Breast epithelium (tissue), 4 donors: ENCODE measurements around the gene SPRED2. TPM values are rescaled to one million over a fixed set of nuclear protein-coding genes. Genes with fewer than 3 reads are reported as not detected.
A peak's percentile ranks its signal among the peaks of the same experiment; 100 is the strongest.

Experiments used
- DNase-seq, 2 donors: peaks; one replicate each; pipeline ENCODE4 v3.0.0-alpha.2; 2019; ENCODE audit warnings: low spot score in 2 of 2
- H3K27ac ChIP-seq, 2 donors: fragments of 200-600 bp; sonication (generic) in 1 of 2; one replicate each; pipeline ENCODE4 v1.5.1; 2016 to 2019; ENCODE audit warnings: mild to moderate bottlenecking in 1 of 2
- H3K27me3 ChIP-seq, 2 donors: fragments of 200-600 bp; sonication (generic) in 1 of 2; one replicate each; pipeline versions ENCODE4 v1.5.1 to v1.6.0; 2017 to 2019; ENCODE audit warnings: control low read depth in 1 of 2, mild to moderate bottlenecking in 1 of 2
- H3K36me3 ChIP-seq: fragments of 200-600 bp; one replicate; pipeline ENCODE4 v1.5.1; 2019
- H3K4me1 ChIP-seq, 2 donors: fragments of 200-600 bp; sonication (generic); one replicate each; pipeline ENCODE4 v1.5.1; 2016 to 2019; ENCODE audit warnings: control low read depth in 1 of 2
- H3K4me3 ChIP-seq, 3 donors: fragments of 200-600 bp; sonication (generic); 1 replicate in 2 of 3; 2 replicates in 1 of 3; pipeline ENCODE4 v1.5.1; 2016 to 2019; ENCODE audit warnings: mild to moderate bottlenecking in 3 of 3, moderate library complexity in 2 of 3
- H3K9me3 ChIP-seq, 2 donors: fragments of 200-600 bp; sonication (generic) in 1 of 2; one replicate each; pipeline ENCODE4 v1.5.1; 2016 to 2019; ENCODE audit warnings: control low read depth in 1 of 2
- CTCF ChIP-seq, 3 donors: fragments of 450-650 bp; IDR thresholded peaks; one replicate each; pipeline ENCODE4 v1.5.1; 2016 to 2017; ENCODE audit warnings: antibody characterized with exemption in 3 of 3, mild to moderate bottlenecking in 3 of 3, moderate library complexity in 3 of 3
- POLR2A ChIP-seq: fragments of 450-650 bp; IDR thresholded peaks from one replicate; pipeline ENCODE4 v1.6.1; 2016; ENCODE audit warnings: antibody characterized with exemption, mild to moderate bottlenecking, moderate library complexity
- POLR2AphosphoS5 ChIP-seq, 3 donors: sonication (generic); formaldehyde crosslinking; IDR thresholded peaks; one replicate each; pipeline ENCODE4 v1.6.1; 2017; ENCODE audit warnings: antibody characterized with exemption in 3 of 3
- intact Hi-C: fragments of 100-400 bp; cut with DNase I; formaldehyde crosslinking; loops from one replicate; pipeline ENCODE4 v1.15.1; 2023; ENCODE audit warnings: low total_unique reads
- total RNA-seq, 3 donors: library from RNA; depleted of rRNA; stranded (reverse); fragments of >200 nt; gene quantifications; one replicate each; pipeline ENCODE4 v1.1.0, GENCODE V29; 2016

Gene SPRED2
- total RNA-seq, 3 donors from 2014 or later, result 14.6 to 25.2 (median 25.2) TPM

- no peak overlapping the region for H3K4me3 ChIP-seq
- intact Hi-C loops, result no loop called here
- no peaks in the 10 kb centered on the region for H3K27me3 ChIP-seq
- H3K9me3 ChIP-seq, result no peaks in the 10 kb centered on the region
- no peak for TF ChIP-seq CTCF (IDR thresholded peaks at IDR 0.05)
- TF ChIP-seq POLR2A, result no peak
- no peak for TF ChIP-seq POLR2AphosphoS5 (IDR thresholded peaks at IDR 0.05)
- no peak overlapping the region for H3K27ac ChIP-seq
- DNase-seq, result no peak
- H3K4me1 ChIP-seq, result no peaks in the 10 kb centered on the region
- no peaks in the 10 kb centered on the region for H3K36me3 ChIP-seq
Measured at GRCh38 chr2:65334714-65335113, 97.7 kb downstream of the SPRED2 start.

- no peaks in the 10 kb centered on the region for H3K9me3 ChIP-seq
- no peak overlapping the region for H3K4me3 ChIP-seq
- H3K36me3 ChIP-seq, result no peaks in the 10 kb centered on the region
- no peaks in the 10 kb centered on the region for H3K4me1 ChIP-seq
- intact Hi-C loops, result no loop called here
- H3K27ac ChIP-seq, result no peak overlapping the region
- TF ChIP-seq POLR2A, result no peak
- no peak for TF ChIP-seq CTCF (IDR thresholded peaks at IDR 0.05)
- TF ChIP-seq POLR2AphosphoS5 (IDR thresholded peaks at IDR 0.05), result no peak
- H3K27me3 ChIP-seq, result no peaks in the 10 kb centered on the region
- no peak for DNase-seq
Measured at GRCh38 chr2:65331336-65332025, 100.9 kb downstream of the SPRED2 start.

- H3K27ac ChIP-seq, result no peak overlapping the region
- no peak for TF ChIP-seq POLR2AphosphoS5 (IDR thresholded peaks at IDR 0.05)
- TF ChIP-seq CTCF (IDR thresholded peaks at IDR 0.05), result no peak
- no peak for TF ChIP-seq POLR2A
- H3K36me3 ChIP-seq, result no peaks in the 10 kb centered on the region
- intact Hi-C loops, result no loop called here
- no peaks in the 10 kb centered on the region for H3K27me3 ChIP-seq
- no peak overlapping the region for H3K4me3 ChIP-seq
- no peak for DNase-seq
- no peaks in the 10 kb centered on the region for H3K4me1 ChIP-seq
- H3K9me3 ChIP-seq, result no peaks in the 10 kb centered on the region
Measured at GRCh38 chr2:65329525-65329924, 102.9 kb downstream of the SPRED2 start.

- no peak for TF ChIP-seq POLR2AphosphoS5 (IDR thresholded peaks at IDR 0.05)
- no peak for TF ChIP-seq CTCF (IDR thresholded peaks at IDR 0.05)
- TF ChIP-seq POLR2A, result no peak
- Histone ChIP-seq H3K36me3 (no peaks in the 10 kb centered on the region), H3K4me1 (no peaks in the 10 kb centered on the region), H3K9me3 (no peaks in the 10 kb centered on the region), H3K27ac (peak overlapping the region; percentile 8 to 23), H3K27me3 (no peaks in the 10 kb centered on the region), H3K4me3 (no peak overlapping the region)
- peak; percentile 62 to 70 for DNase-seq
- intact Hi-C loops, result no loop called here
Measured at GRCh38 chr2:65326276-65326675, 106.1 kb downstream of the SPRED2 start.

- Histone ChIP-seq H3K4me3 (no peak overlapping the region), H3K36me3 (no peaks in the 10 kb centered on the region), H3K9me3 (no peaks in the 10 kb centered on the region), H3K27ac (no peak overlapping the region), H3K4me1 (no peaks in the 10 kb centered on the region), H3K27me3 (no peaks in the 10 kb centered on the region)
- DNase-seq, result no peak
- intact Hi-C loops, result no loop called here
- TF ChIP-seq POLR2A (no peak), POLR2AphosphoS5 (IDR thresholded peaks at IDR 0.05) (no peak), CTCF (IDR thresholded peaks at IDR 0.05) (no peak)
Measured at GRCh38 chr2:65325066-65325465, 107.3 kb downstream of the SPRED2 start.
